G401 (cell line): Measurements from ENCODE around the gene IL21R. TPM values are rescaled to one million over a fixed set of nuclear protein-coding genes. Genes with fewer than 3 reads are reported as not detected.
"Not testable (repeated sequence)": the region's sequence is repeated elsewhere in the genome, so short reads cannot be mapped to it uniquely, and the experiment has no call there.

Source experiments
- DNase-seq: peaks from one replicate; pipeline ENCODE4 v3.0.0-alpha.2; 2015; ENCODE audit warnings: low spot score
- in situ Hi-C: cut with HindIII; loops from 2 replicates; pipeline ENCODE4 v1.10.0; 2016; ENCODE audit warnings: low sequenced_read_pairs, mixed read lengths
- total RNA-seq: library from RNA; depleted of rRNA; stranded (reverse); fragments of >200 nt; shearing (Covaris generic); gene quantifications from 2 replicates; pipeline ENCODE4 v1.2.3, GENCODE V29; 2014

The IL21R gene
- total RNA-seq, 1 experiment from 2014 or later, result not detected

GRCh38 chr16:27374221-27374803 is 27.7 kb upstream of the IL21R start:
- DNase-seq, result no peak
- in situ Hi-C loops, result no loop called here

GRCh38 chr16:27374804-27375425 is 27.1 kb upstream of the IL21R start:
- peak; percentile 53 for DNase-seq
- in situ Hi-C loops, result no loop called here

DNA sequence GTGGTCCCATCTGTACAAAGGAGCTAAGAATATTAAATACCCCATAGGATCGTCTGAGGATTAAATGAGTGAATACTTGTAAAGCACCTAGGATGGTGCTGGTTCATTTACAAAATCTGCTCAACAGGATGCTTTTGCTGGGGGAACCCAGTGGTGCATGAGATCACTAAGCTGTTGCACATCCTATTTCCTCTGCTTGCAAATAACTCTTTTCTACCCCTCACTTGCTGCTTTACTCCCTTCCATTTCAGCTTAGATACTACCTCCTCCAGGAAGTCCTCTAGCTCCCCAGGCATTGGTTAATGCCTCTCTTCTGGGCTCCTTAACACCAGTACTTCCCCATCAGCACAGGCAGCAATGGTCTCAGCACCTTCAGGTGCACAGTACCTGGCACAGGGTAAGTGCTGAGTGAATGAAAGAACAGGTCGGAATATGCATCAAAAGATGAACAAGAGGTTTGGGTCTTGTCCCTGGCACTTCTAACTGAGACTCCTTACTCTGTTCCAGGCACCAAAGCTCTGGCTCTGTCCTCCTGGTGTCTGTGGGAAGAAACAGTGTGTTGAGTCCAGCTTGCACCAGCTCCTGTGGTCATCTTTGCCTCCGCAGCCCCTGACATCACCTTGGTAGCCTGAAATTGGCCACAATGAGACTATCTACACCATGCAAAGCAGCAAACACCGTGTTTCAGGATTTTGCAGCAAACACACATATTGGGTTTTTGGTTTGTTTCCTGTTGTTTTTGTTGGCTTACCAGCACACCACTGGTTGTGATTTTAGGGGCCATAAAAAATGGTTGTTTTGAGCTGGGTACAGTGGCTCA is 24.1 kb upstream of the IL21R start:
- DNase-seq, result no peak
- in situ Hi-C loops, result no loop called here

GRCh38 chr16:27378871-27379481 is 23.0 kb upstream of the IL21R start:
- in situ Hi-C loops, result no loop called here
- DNase-seq, result no peak

- no peak for DNase-seq
- in situ Hi-C loops, result no loop called here
Measured at GRCh38 chr16:27379919-27380318, 22.1 kb upstream of the IL21R start.

DNA sequence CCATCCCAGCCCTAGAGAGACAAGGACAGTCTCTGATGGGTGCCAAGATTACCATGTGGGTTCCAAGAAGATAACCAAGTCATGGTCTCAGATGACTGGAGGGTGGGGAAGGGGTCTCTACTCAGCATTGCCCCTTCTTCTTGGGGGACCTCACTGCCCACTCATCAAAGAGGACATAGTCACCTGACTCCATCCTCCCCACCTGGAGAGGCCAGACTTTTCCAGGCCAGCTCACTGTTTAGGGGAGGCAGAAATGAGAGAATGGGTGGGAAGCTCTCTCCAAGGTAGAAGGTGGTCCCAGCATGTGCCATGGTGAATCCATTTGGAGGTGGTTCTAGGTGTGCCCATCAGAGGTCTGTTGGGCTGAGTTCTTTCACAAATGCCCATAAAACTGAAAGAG is 20.7 kb upstream of the IL21R start:
- no peak for DNase-seq
- in situ Hi-C loops, result no loop called here

DNA sequence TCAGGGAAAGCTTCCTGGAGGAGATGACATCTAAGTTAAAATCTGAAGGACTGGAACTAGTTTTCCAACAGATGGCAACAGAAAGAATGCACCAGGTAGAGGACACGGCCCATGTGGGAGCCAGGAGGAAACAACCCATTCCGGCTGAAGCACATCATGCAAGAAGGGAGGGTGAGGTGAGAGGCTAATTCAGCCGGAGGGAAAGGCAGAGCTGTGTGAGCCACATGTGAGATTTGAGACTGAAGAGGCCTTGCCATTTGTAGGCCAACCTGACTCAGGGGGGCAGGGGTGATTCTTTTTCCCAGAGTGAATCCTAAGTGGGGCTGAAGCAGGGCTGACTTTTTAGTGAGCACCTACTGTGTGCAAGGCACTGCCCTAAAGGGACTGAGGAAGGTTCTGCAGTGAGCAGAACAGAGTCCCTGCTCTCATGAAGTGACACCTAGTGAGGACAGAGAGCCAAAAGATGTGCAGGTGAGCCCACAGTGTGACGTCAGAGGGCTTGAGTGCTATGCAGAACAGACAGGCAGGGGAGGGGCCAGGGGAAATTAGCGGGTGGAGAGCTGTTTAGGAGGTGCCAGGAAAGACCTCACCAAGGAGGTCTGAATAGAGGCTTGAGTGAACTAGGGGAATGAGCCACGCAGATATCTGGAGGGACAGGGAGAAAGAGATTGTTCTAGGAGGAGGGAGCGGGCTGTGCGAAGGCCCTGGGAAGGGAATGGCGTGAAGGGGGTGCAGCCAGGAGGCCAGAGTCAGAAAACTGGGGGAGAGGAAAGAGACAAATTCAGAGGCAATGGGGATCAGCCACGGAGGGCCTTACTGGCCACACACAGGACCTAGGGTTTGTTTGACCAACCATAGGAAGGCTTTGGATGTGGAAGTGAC is 19.8 kb upstream of the IL21R start:
- DNase-seq, result no peak
- in situ Hi-C loops, result no loop called here

DNA sequence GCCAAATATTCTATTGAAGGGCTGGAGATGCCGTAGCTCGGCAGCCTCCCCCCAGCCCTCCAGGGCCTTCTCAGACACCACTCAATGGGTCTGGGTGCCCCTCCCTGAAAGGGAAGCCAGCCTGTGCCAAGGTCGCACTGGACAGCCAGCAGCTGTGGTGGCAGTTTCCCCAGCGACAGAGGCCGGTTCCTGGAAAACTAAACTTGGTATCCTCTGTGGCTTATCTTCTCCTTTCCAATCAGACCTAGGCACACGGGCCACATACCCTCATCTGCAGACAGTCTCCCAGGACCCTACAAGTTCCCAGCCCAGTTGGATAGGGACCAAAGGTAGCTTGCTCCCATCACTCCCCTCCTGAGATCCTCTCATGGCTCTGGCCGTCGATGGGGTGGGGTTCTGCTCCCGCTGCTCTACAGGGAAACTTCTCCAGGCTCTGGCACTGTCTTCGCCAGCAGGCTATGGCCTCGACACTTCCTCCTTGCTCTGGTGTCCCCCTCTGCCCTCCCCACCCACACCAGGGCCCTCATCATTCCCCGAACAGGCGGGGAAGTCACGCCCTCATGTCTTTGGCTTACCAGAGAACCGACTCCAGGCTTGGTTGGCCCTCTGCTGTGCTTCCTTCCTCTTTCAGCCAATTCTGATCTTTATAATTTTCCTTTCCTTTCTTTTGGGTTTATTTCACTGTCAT is 18.3 kb upstream of the IL21R start:
- DNase-seq, result no peak
- in situ Hi-C loops, result no loop called here

GRCh38 chr16:27384425-27384824 is 17.5 kb upstream of the IL21R start:
- in situ Hi-C loops, result no loop called here
- no peak for DNase-seq

DNA sequence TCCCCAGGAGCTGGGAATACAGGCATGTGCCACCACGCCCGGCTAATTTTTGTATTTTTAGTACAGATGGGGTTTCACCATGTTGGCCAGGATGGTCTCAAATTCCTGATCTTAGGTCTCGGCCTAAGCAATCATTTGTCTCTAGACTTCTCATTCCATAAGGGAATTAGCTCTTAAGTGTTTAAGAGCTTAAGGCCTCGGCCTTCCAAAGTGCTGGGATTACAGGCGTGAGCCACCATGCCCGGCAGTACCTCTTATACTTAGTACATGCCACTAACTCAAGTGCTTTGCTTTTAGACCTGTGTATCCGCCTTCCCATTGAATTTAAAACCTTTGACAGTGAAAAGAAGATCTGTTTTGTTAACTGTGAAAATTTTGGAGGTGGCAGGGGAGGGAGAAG is 16.6 kb upstream of the IL21R start:
- in situ Hi-C loops, result no loop called here
- no peak for DNase-seq

DNA sequence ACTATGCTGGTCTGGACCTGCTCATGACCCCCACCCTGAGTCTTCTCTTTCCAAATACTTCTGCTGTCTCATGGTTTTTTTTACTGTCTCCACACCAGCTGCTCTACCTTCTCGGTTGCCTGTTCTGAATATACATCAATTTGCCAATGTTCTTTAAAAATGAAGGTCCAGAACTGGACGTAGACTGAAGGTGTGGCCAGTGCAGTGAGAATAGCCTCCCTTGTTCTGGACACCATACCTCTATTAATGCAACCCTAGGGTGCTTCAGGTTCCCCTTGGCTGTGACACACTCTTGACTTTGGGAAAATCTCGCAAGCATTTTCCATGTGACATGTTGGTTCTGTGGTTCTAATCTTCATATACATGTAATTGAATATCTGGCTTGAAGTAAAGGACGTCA is 15.3 kb upstream of the IL21R start:
- in situ Hi-C loops, result no loop called here
- DNase-seq, result no peak

DNA sequence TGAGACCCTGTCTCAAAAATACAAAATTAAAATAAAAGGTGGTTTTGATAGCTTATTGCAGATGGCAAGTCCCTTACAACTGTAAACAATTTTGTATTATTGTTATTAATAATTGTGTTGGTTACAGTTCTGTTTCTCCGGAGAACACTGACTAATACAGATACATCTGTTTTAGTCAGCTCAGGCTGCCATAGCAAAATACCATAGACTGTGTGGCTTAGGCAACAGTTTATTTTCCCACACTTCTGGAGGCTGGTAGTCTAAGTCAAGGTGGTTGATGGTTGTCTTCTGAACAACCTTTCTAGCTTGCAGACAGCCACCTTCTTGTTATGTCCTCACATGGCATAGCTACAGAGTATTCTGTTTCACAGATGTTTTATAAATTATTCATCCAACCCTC is 14.2 kb upstream of the IL21R start:
- no peak for DNase-seq
- in situ Hi-C loops, result no loop called here

DNA sequence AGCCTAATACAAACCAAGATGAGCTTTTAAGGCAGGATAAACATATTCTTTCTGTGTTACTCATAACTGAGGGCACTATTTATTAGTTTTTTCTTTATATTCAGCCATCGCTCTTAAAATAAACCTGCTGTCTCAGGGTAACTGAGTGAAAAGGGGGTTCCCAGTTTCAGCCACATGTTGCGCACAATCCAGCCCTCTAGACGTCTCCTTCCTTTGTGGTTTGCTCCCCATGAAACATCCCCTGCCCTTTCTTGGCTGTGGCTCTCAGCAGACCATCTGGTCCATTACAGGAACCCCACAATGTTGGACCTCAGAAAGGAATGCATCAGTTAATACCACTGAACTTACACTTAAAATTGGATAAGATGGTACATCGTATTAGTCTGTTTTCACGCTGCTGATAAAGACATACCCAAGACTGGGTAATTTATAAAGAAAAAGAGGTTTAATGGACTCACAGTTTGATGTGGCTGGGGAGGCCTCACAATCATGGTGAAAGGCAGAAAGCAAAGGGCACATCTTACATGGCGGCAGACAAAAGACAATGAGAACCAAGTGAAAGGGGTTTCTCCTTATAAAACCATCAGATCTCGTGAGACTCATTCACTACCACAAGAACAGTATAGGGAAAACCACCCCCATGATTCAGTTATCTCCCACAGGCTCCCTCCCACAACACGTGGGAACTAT is 12.6 kb upstream of the IL21R start:
- in situ Hi-C loops, result no loop called here
- DNase-seq, result no peak

- in situ Hi-C loops, result no loop called here
- DNase-seq, result no peak
Measured at GRCh38 chr16:27390151-27390550, 11.8 kb upstream of the IL21R start.

- no peak for DNase-seq
- in situ Hi-C loops, result no loop called here
Measured at GRCh38 chr16:27392671-27393070, 9.3 kb upstream of the IL21R start.

DNA sequence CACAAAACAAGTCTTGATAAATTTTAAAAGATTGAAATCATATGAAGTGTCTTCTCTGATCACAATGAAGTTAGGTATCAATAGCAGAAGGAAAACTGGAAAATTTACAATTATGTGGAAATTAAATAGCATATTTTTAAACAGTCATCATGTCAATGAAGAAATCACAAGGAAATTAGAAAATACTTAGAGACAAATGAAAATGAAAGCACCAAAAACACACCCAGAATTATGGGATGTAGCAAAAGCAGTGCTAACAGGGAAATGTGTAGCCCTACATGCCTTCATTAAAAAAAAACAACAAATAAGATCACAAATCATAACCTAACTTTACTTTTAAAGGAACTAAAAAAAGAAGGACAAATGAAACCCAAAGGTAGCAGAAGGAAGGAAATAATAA is 7.5 kb upstream of the IL21R start:
- no peak for DNase-seq
- in situ Hi-C loops, result no loop called here

DNA sequence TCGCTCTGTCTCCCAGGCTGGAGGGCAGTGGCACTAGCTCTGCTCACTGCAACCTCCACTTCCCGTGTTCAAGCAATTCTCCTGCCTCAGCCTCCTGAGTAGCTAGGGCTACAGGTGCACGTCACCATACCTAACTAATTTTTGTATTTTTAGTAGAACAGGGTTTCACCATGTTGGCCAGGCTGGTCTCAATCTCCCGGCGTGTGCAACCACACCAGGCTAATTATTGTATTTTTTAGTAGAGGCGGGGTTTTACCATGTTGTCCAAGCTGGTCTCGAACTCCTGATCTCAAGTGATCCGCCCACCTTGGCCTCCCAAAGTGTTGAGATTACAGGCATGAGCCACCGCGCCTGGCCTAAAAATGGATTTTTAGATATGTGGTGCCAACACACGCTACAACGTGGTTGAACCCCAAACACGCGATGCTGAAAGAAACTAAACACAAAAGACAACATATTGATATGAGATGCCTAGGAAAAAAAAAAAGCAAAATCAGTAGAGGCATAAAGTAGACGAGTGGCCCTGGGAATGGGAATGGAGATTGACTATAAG is 3.6 kb upstream of the IL21R start:
- in situ Hi-C loops, DNase-seq: not testable (repeated sequence)
